GM12878 (cell line): ENCODE measurements around the gene LMF2. TPM values are rescaled to one million over a fixed set of nuclear protein-coding genes. Genes with fewer than 3 reads are reported as not detected.

Experiments used
- ATF2 ChIP-seq: IDR thresholded peaks from 2 replicates; pipeline ENCODE4 v1.6.1; 2012; ENCODE audit warnings: low read length, inconsistent platforms
- CHD2 ChIP-seq: IDR thresholded peaks from 2 replicates; pipeline ENCODE4 v1.6.1; 2011; ENCODE audit warnings: low read depth, low read length, improper control_type of control experiment, borderline replicate concordance
- DPF2 ChIP-seq: fragments of 450-650 bp; IDR thresholded peaks from 2 replicates; pipeline ENCODE4 v1.6.1; 2017; ENCODE audit warnings: mild to moderate bottlenecking
- EED ChIP-seq: sonication (generic); IDR thresholded peaks from 2 replicates; pipeline ENCODE4 v1.6.1; 2016; ENCODE audit warnings: antibody characterized with exemption, low read depth
- EP300 ChIP-seq, 2 experiments: fragments of 150-350 bp in 1 of 2; IDR thresholded peaks; 2 replicates each; pipeline ENCODE4 v1.6.1; 2011 to 2012; ENCODE audit warnings: low read depth in 2 of 2, low read length in 2 of 2, borderline replicate concordance in 1 of 2, improper control_type of control experiment in 1 of 2, inconsistent platforms in 1 of 2; ENCODE audit not compliant: control insufficient read depth in 1 of 2
- HDGF ChIP-seq: fragments of 450-650 bp; IDR thresholded peaks from 2 replicates; pipeline ENCODE4 v1.6.1; 2016; ENCODE audit warnings: antibody characterized with exemption
- HSF1 ChIP-seq: fragments of 150-350 bp; IDR thresholded peaks from 2 replicates; pipeline ENCODE4 v1.6.1; 2014; ENCODE audit warnings: mild to moderate bottlenecking, low read depth, low read length
- IKZF1 ChIP-seq: fragments of 450-650 bp; conservative IDR thresholded peaks from 2 replicates; pipeline ENCODE4 v1.6.1; 2017; ENCODE audit warnings: antibody characterized with exemption, mild to moderate bottlenecking
- IRF4 ChIP-seq: IDR thresholded peaks from 2 replicates; pipeline ENCODE4 v1.6.1; 2011; ENCODE audit warnings: low read depth, low read length
- JUND ChIP-seq: IDR thresholded peaks from 2 replicates; pipeline ENCODE4 v1.6.1; 2012; ENCODE audit warnings: low read depth, mild to moderate bottlenecking, low read length, improper control_type of control experiment, moderate library complexity
- KAT2A ChIP-seq: conservative IDR thresholded peaks from 2 replicates; pipeline ENCODE4 v1.6.1; 2011; ENCODE audit warnings: low read depth, low read length; ENCODE audit not compliant: control insufficient read depth
- MAX ChIP-seq: IDR thresholded peaks from 2 replicates; pipeline ENCODE4 v1.6.1; 2012; ENCODE audit warnings: low read depth, low read length, improper control_type of control experiment
- MEF2A ChIP-seq: IDR thresholded peaks from 2 replicates; pipeline ENCODE4 v1.6.1; 2011; ENCODE audit warnings: low read depth, mild to moderate bottlenecking, low read length, moderate library complexity; ENCODE audit not compliant: insufficient read depth
- MEF2B ChIP-seq: fragments of 450-650 bp; IDR thresholded peaks from 2 replicates; pipeline ENCODE4 v1.6.1; 2018; ENCODE audit warnings: mild to moderate bottlenecking, moderate library complexity; ENCODE audit not compliant: partially characterized antibody, poor library complexity, severe bottlenecking
- NKRF ChIP-seq: fragments of 450-650 bp; conservative IDR thresholded peaks from 2 replicates; pipeline ENCODE4 v1.6.1; 2017; ENCODE audit warnings: mild to moderate bottlenecking, moderate library complexity
- NRF1 ChIP-seq: conservative IDR thresholded peaks from 2 replicates; pipeline ENCODE4 v1.6.1; 2011; ENCODE audit warnings: mild to moderate bottlenecking, low read depth, low read length, improper control_type of control experiment
- POLR2AphosphoS2 ChIP-seq: IDR thresholded peaks from 2 replicates; pipeline ENCODE4 v1.6.1; 2011; ENCODE audit warnings: low read depth, mild to moderate bottlenecking, low read length, improper control_type of control experiment, moderate library complexity
- RUNX3 ChIP-seq: IDR thresholded peaks from 2 replicates; pipeline ENCODE4 v1.6.1; 2012; ENCODE audit warnings: low read length, inconsistent platforms
- SMAD5 ChIP-seq: IDR thresholded peaks from 2 replicates; pipeline ENCODE4 v1.6.1; 2016; ENCODE audit warnings: antibody characterized with exemption, low read depth
- SP1 ChIP-seq: IDR thresholded peaks from one replicate; pipeline ENCODE4 v1.6.1; 2011; ENCODE audit warnings: low read depth, low read length
- TAF1 ChIP-seq: IDR thresholded peaks from 2 replicates; pipeline ENCODE4 v1.6.1; 2011; ENCODE audit warnings: mild to moderate bottlenecking, low read depth, low read length, borderline replicate concordance
- TBL1XR1 ChIP-seq: IDR thresholded peaks from 2 replicates; pipeline ENCODE4 v1.6.1; 2012; ENCODE audit warnings: low read depth, low read length, improper control_type of control experiment
- TCF12 ChIP-seq: IDR thresholded peaks from 2 replicates; pipeline ENCODE4 v1.6.1; 2011; ENCODE audit warnings: low read depth, mild to moderate bottlenecking, low read length
- USF1 ChIP-seq: IDR thresholded peaks from 2 replicates; pipeline ENCODE4 v1.6.1; 2011; ENCODE audit warnings: borderline replicate concordance, low read depth, mild to moderate bottlenecking, moderate library complexity, mixed read lengths, low read length; ENCODE audit not compliant: insufficient read depth; ENCODE audit errors: extremely low read length
- polyA plus RNA-seq, 11 experiments: library from polyadenylated mRNA; depleted of rRNA in 4 of 11; unstranded in 6 of 11; stranded (reverse) in 5 of 11; fragments of >200 nt; fragmentation: Nextera tagmentation in 4 of 11; fragmentation: Illumina TruSeq in 1 of 11; extraction: Ambion mirVana in 4 of 11; extraction: Trizol in 1 of 11; gene quantifications; 1 replicate in 1 of 11; 2 replicates in 10 of 11; pipeline versions ENCODE4 v1.2.1 to v1.2.3, GENCODE V29; 2011 to 2016; ENCODE audit warnings: inconsistent platforms in 2 of 11, missing spikeins in 2 of 11, low read depth in 1 of 11
- total RNA-seq, 4 experiments: library from RNA; depleted of rRNA in 3 of 4; stranded (reverse); fragments of >200 nt in 3 of 4; fragmentation: Illumina TruSeq in 1 of 4; extraction: Trizol in 1 of 4; gene quantifications; 2 replicates each; pipeline versions ENCODE4 v1.2.1 to v1.2.3, GENCODE V29; 2013 to 2021

Gene LMF2
- total and polyA plus RNA-seq, 10 of the 15 experiments (the other 5 are each of a cell fraction or from before 2014, with no cell fraction given): 0.08 to 57.5 (median 21.2) TPM

- peak; percentile 86 for TF ChIP-seq MEF2B
- TF ChIP-seq USF1: no peak
- TF ChIP-seq SP1: peak; percentile 74
- 0 out of 2 replicates have a peak, but pooled peaks have one; percentile 40 for TF ChIP-seq HDGF
- TF ChIP-seq TAF1: no peak
- no peak for TF ChIP-seq ATF2
- TF ChIP-seq NKRF: no peak
- no peak for TF ChIP-seq KAT2A
- peak; percentile 36; the same call in 1 of the 2 replicates for TF ChIP-seq IRF4
- no peak for TF ChIP-seq POLR2AphosphoS2
- peak; percentile 86 for TF ChIP-seq EED
- TF ChIP-seq RUNX3: peak; percentile 89
- peak; percentile 95 for TF ChIP-seq TCF12
- TF ChIP-seq TBL1XR1: peak; percentile 63; the same call in 1 of the 2 replicates
- TF ChIP-seq JUND: no peak; the same call in 1 of the 2 replicates
- peak; percentile 47 to 63; a peak in 3 of 4 replicates for TF ChIP-seq EP300 (IDR thresholded peaks at IDR 0.05; ENCODE audit: borderline replicate concordance in 1 of 2, control insufficient read depth in 1 of 2, low read depth in 2 of 2, low read length in 2 of 2)
- no peak for TF ChIP-seq HSF1
- peak; percentile 87 for TF ChIP-seq CHD2
- TF ChIP-seq DPF2: peak; percentile 84
- TF ChIP-seq MEF2A: 0 out of 2 replicates have a peak, but pooled peaks have one; percentile 43
- no peak for TF ChIP-seq NRF1
- TF ChIP-seq SMAD5: no peak
- TF ChIP-seq IKZF1: peak; percentile 73
- TF ChIP-seq MAX: 0 out of 2 replicates have a peak, but pooled peaks have one; percentile 11
Observed at GRCh38 chr22:50469377-50470305, 37.9 kb downstream of the LMF2 start (continued).
